GM19468 (cell line): ENCODE measurements around the gene MSI1.

ENCODE experiments used
- ATAC-seq: cut with Tn5 transposase; IDR thresholded peaks from one replicate; pipeline ENCODE4 v1.9.1; 2021; ENCODE audit warnings: mild to moderate bottlenecking, moderate library complexity, moderate number of reproducible peaks; ENCODE audit not compliant: unreplicated experiment; ENCODE audit errors: extremely low read depth

MSI1 gene

DNA sequence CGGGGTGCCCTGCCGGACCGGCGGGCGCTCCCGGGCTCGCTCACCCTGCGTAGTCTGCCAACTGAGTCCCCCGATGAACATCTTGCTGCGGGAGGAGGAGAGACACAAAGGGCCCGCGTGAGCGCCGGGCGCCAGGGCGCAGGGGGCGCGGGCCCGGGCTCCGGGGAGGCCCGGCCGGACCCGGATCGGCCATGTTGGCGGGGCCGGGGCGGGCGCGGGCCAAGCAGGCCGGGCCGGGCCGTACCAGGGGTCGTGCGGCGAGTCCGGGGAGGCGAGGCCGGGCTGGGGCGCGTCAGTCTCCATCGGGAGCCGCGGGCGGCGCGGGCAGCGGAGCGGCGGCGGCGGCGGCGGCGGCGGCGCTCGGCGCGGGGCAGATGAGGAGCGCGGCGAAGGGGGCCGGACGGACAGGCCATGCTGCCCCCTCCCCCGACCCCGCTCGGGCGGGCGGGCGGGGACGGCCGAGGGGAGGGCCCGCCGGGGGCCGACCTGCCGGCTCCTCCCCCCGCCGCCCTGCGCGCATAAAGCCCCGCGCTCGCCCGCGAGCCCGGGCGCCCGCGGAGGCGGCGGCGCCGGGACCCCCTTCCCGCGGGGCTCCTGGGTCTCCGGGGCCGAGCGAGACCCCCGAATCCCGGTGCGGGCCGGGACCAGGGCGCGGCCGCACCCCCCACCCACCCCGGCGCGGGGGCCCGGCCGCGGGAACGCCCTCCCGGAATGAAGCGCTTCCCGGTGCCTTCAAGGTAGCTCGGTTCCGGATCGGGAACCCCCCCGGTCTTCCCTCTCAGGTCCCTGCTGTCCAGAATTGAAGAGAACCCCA is at the start of gene MSI1:
TSS of gene MSI1 (minus strand) at position 376 of the 814 bp plus-strand sequence. CDS start at position 303, 73 bp downstream.
- no peak for ATAC-seq

DNA sequence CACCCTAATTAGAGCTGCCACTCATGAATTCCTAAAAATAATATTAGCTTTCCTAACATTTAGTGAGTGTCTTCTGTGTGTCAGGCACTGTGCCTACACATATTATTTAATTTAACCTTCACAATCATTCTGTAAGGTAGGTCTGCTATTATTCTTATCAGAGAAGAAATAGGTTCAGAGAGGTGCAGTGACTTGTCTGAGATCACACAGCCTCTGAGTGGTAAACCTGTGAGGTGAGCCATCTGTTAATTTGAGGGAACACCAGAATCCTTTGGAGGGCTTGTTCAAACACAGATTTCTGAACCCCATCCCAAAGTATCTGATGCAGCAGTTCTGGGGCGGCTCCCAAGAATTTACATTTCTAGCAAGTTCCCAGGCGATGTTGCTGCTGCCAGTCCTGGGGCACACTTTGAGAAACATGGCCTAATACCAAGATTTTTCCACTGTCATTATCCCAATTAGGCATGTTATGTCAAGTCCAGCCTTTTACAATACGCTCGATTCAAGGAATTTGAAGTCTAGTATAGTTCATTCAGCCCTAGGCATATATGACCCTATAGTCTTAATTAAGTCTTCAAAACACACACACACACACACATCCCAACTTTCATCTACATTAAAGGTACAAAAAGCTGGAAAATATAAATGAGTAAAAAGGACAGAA is 49.1 kb upstream of the MSI1 start:
- ATAC-seq, result no peak

DNA sequence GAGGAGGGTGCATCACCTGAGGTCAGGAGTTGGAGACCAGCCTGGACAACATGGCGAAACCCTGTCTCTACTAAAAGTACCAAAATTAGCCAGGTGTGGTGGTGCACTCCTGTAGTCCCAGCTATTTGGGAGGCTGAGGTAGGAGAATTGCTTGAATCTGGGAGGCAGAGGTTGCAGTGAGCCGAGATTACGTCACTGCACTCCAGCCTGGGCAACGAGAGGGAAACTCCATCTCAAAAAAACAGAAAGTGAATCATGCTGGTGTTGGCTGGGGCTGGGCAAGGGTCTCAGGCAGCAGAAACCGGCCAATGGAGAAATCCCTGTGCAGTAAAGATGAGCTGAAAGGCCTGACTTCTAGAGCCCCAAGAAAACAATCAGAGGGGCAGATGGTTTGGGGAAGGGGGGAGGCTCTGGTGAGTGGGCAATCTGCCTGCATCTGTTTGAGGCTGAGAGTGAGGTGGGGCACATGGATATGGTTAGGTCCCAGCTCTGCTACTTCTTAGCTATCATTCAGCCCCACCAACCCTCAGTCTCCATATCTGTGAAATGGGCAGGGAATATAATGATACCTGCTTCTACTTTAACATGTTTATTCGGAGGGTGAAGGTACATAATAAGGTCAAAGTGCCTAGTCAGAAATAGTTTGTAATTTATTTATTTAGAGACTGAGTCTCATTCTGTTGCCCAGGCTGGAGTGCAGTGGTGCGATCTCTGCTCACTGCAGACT is 47.7 kb upstream of the MSI1 start:
- ATAC-seq, result no peak

DNA sequence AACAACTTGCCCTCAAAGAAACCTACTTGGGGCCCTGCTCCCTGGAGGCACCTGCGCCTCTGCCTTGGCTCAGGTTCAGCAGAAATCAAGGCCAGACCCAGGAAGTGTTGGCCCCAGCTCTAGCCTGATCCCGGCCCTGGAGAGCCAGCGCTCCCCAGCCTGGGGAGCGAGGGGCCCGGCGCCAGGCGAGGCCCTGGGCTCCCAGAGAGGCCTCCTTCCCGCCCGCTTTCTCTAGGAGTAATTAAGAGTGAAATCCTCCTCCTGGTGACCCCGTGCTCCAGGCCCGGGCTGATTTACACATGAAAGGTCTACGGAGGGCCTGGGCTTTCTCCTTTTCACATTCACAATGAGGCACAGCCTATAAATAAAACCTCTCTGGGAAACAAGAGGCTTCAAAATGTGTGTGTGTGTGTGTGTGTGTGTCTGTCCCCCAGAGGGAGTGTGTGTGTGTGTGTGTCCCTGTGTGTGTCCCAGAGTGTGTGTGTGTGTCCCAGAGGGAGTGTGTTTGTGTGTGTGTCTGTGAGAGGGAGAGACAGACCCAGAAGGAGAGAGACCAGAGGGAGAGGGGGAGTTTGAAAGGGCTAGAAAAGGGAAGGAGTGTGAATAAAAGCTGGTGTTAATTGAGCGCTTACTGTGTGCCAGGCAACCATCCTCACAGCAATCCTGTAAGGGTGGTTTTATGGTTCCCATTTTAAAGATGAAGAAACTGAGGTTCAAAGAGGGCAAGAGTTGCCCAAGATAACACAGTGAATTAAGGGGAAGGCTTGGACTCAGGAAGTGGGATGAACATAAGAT is 45.1 kb upstream of the MSI1 start:
- no peak for ATAC-seq

DNA sequence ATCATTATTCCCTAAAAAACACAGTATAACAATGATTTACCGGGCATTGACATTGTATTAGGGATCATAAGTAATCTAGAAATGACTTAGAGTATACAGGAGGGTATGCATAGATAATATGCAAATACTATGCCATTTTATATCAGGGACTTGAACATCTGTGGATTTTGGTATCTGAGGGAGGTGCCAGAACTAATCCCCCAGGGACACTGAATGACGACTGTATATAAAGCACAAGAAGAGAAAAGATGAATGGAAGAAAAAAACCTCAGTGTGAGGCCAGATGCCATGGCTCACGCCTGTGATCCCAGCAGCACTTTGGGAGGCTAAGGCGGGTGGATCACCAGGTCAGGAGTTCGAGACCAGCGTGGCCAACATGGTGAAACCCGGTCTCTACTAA is 43.5 kb upstream of the MSI1 start:
- ATAC-seq, result no peak

DNA sequence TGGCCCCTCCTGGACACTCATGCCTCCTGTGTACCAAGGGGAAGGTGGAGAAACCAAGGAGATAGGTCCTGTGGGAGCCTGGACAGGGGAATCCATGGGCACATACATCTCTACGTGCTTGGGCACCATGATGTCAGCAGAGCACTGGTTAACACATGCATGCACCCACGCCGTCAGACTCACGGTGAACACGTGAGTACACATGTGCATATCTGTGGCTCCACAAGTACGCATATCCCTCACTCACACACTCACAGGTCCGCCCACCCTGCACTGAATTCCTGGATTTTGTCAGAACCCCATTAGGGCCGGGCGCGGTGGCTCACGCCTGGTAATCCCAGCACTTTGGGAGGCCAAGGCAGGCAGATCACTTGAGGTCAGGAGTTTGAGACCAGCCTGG is 39.8 kb upstream of the MSI1 start:
- no peak for ATAC-seq

DNA sequence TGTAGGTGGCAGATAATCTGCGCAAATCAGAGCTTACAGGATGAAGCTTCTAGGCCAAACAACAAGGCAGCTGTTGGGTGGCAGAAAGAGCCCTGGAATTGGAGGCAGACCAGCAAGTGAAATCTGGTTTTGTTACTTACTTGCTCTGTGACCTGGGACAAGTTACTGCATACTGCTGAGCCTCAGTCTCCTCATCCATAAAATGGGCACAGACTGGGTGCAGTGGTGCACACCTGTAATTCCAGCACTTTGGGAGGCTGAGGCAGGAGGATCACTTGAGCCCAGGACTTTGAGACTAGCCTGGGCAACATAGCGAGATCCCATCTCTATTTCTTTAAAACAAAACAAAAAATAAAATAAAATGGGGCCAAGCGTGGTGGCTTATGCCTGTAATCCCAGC is 37.6 kb upstream of the MSI1 start:
- no peak for ATAC-seq

DNA sequence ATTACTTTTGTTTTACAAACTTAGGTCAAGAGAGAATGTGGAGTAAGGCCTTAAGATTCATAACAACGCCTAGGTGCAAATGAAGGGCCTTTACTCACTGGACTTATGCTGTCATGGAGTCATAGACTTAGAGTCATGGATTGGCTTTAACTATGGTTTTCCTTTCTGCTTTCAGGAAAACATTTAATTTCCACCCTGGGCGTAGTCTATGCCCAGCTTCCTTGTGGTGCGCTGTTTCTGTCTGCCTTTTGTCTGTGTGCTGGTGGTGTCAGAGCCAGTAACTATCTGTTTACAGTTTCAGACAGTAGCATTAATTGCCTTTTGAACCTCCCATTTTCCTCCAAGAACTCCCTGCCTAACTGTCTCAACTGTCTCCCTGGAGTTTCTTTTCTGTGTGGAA is 37.1 kb upstream of the MSI1 start:
- ATAC-seq, result no peak

DNA sequence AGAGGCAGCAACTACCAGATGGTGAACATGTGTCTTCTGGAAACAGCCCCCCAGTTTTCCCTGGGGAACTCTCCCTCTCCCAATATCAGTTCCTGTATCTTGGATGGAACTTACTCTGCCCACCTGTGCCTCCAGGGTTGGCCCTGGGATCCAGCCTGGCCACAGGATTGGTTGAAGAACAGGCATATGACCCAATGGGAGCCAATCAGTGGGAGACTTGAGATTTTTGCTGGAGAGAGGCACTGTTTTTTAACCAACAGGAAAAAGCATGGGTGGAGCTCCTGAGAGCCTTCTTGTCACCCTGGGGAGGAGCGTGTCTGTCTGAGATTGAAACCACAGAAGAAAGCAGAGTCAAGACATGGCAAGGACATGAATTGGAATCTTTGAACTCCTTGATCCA is 35.3 kb upstream of the MSI1 start:
- no peak for ATAC-seq

DNA sequence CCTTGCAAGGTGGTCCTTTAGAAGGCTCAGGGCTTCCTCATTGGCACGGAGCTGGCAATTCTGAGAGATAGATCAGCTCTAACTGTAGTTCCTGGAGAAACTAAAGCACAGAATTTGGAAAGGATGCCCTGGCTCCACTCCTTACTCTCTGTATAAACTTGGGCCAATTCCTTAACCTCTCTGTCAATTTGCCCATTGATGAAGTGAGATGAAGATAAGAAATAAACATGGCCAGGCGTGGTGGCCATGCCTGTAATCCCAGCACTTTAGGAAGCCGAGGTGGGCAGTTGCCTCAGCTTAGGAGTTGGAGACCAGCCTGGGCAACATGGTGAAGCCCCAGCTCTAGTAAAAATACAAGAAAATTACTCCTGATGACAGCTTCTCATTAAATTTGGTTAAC is 34.9 kb upstream of the MSI1 start:
- ATAC-seq, result no peak

DNA sequence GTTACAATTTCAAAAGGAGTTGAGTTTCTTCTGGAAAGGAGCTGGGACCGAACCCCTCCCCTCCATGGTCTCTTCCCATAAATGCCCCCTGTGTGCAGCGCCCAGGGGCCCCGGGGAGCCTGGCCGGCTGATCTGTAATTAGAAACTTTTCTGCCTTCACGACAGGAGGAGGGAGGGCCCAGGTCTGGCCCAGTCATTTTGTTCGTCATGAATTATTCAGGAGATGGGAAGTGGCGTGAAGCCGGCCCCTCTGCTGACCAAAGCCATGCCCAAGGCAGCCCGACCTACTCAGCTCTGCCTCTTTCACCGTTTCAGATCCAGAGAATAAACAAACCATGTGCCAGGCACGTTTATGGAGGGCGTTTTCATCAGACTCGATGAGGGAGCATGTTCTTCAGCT is 33.3 kb upstream of the MSI1 start:
- no peak for ATAC-seq

DNA sequence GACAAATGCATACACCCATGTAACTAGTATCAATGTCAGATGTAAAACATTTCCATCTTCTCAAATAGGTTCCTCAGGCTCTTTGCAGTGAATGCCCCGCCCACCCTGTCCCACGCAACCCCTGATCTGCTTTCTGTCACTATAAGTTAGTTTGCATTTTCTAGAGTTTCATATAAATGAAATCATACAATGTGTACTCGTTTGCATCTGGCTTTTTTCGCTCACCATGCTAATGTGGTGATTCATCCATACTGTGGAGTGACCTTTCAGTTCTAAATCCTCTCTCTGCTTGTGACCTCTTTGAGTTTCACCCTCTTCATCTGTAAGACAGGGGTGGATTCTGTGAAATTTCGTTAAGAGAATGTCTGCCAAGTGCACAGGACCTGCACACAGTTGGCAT is 30.6 kb upstream of the MSI1 start:
- ATAC-seq, result no peak

DNA sequence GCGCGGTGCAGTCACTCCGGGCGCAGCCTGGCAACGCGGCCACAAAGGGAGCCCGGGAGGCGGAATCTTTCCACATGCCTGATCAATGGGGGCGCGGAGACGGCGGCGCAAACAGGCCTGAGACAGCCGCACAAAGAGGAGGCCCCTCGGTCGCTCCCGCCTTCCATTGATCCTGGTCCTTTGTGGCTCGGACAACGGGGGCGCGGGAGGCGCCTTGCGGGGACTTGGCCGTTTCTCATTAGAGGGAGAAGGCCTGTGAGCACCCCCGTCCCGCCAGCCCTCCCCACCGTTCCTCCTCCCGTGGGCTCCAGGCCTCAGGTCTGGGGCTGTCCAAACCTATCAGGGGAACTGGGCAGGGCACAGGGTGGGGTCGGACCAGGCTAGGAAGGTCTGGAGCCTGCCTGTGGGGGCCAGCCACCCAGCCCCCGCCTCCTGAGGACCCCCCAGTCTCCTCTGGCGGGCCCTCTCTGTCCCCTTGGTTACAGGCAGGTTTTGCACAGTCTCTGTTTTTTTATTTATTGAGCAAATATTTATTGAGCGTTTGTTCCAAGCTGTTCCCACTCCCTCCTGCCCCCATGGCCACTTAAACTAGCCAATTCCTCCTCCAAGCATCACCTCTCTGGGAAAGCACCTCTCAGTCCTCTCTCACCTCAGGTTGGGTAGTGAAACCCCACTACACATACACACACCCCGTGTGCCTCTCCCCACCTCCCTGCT is 29.0 kb upstream of the MSI1 start:
- ATAC-seq, result no peak

DNA sequence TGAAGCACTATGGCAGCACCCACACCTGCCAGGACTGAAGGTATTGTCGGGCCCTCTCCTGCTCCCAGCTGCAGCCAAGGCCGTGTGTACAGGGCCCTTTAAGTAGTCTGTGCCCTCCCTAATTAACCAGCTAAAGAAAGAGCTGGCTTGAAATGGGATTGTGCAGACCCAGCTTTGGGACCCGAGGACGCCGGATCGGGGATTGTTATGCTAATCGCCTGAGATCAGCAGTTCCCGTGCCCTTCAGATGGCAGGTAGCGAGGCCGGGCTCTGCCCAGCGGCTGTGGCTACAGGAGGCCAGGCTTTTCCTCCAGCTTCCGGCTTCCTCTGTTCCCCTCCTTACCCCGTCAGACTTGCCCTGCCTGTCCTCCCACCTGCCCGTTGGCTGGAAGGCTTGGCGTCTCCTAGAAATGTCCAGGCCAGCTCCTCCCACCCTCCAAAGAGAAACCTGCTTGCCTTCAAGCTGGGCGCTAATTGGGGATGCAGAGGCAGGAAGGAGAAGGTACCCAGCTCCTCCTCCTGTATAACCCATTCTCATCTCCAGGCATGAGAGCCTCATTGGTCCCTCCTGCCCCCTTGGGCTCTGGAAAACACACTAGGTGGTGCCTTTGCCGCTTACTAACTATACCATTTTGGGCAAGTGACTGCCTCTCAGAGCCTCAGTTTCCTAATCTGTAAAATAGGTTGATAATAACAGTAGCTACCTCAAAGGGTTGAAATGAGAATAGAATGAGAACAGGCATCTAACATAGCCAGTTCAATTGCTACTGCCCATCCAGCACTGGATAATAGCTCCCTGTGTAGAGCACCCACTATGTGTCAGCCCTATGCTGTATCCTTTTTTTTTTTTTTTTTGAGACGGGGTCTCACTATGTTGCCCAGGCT is 25.8 kb upstream of the MSI1 start:
- no peak for ATAC-seq

DNA sequence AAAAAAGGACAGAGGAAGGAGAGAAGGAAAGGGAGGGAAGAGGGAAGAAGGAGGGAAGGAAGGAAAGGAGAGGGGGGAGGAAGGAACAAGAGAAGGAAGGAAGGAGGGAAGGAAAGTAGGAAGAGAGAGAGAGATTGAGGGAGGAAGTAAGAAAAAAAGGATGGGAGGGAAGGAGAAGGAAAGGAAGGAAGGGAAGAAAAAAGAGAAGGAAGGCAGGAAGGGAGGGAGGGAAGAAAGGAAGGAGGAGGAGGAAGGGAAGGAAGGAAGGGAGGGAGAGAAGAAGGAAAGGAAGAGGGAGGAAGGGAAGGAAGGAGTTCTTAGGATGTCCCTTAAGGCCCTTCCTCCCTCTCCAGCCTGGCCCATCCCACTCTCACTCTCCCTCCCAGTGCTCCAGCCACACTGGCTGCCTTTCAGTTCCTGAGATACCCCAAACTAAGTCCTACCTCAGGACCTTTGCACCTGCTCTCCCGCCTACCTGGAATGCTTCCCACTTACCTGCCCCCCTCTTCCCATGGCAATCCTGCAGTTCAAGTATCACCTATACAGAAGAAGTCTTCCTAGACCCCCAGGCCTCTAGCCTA is 21.7 kb upstream of the MSI1 start:
- ATAC-seq, result no peak

DNA sequence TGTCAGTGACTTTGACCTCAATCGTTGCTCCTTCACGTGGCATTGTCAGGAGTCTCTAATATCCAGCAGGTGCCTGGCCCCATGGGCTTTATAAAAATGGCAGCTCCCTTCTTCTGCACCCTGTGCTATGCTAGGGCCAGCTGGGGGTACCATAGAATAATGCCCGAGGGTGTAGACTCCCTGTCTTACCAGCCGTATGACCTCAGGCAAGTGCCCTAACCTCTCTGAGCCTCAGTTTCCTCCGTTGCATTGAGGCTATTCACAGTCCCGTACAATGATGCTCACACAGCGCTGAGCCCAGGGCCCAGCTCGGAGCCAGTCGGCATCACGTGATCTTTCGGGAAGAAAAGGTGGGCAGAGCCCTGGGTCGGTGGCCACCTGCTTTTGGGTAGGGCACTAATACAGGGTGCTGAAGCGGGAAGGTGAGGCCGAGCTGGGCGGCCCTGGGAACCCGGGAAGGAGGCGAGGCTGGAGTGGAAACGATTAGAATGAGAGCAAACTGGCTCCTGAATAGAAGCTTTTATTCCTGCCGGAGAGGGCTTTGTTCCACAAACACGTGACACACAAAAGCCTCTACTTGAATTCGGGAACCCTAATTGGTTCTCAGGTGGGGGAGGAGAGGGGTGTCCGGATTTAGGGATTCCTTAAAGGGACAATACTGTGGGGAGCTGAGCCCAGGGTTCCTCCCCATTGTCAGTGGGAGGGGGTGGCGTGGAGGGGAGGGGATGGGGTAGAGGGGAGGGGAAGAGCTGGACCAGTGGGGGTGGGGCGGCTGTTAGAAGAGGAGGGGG is 19.9 kb upstream of the MSI1 start:
- no peak for ATAC-seq

DNA sequence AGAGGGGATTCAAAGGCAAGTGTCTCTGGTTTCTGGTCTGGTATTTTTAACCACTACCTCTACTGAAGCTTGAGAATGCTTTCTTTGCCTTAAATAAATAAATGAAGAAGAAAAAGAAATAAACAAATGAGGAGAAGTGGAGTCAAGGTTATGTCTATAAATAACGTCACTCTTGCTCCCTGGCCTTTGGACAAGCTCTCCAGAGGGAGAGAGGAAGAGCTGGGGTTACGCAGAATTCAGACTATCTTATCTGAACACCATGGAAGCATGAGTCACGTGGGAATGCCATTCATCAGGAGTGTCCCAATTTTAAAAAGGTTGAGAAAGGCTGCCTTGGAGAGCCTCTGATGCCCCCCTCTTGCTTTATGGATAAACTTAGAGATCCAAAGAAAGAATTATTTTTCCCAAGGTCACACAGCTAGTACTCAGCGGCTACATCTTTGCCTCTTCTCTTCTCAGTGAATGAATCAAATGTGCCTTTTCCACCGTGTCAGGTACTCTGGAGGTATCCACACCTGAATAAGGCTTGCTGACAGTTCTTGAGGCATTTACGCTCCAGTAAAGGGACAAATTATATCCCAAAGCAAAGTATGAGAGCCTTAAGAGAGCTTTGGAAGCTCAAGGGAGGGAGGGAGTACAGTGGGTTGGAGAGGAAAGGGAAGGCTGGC is 12.9 kb upstream of the MSI1 start:
- ATAC-seq, result no peak
